GM12892 (cell line): Measurements from ENCODE around the gene KIF1C.
A peak's percentile ranks its signal among the peaks of the same experiment; 100 is the strongest.

Experiments
- DNase-seq: peaks from one replicate; pipeline ENCODE4 v3.0.0; 2011; ENCODE audit not compliant: insufficient read length
- FAIRE-seq: peaks from 2 replicates; lab custom pipeline; 2011; peaks lifted over from hg19 to GRCh38; lab: Jason Lieb, UNC
- POLR2A ChIP-seq: IDR thresholded peaks from 2 replicates; pipeline ENCODE4 v1.6.1; 2011; ENCODE audit warnings: low read depth, low read length, control low read depth
- POLR2AphosphoS5 ChIP-seq: IDR thresholded peaks from 2 replicates; pipeline ENCODE4 v1.6.1; 2011; ENCODE audit warnings: low read depth, low read length, control low read depth
- TAF1 ChIP-seq: IDR thresholded peaks from 2 replicates; pipeline ENCODE4 v1.6.1; 2011; ENCODE audit warnings: low read depth, mild to moderate bottlenecking, control low read depth, low read length, borderline replicate concordance

The KIF1C gene

GRCh38 chr17:4970273-4970672, 27.5 kb upstream of the KIF1C start:
- FAIRE-seq = no peak
- TF ChIP-seq POLR2A (no peak), TAF1 (no peak), POLR2AphosphoS5 (no peak)
- DNase-seq = no peak

GRCh38 chr17:4971826-4972225, 25.9 kb upstream of the KIF1C start:
- no peak for FAIRE-seq
- no peak for DNase-seq

GRCh38 chr17:4972322-4972721, 25.4 kb upstream of the KIF1C start:
- TF ChIP-seq POLR2AphosphoS5 (no peak), TAF1 (no peak), POLR2A (no peak)
- no peak for FAIRE-seq
- no peak for DNase-seq

More at GRCh38 chr17:4971826-4972225, 25.9 kb upstream of the KIF1C start:
- no peak for TF ChIP-seq POLR2AphosphoS5
- no peak for TF ChIP-seq POLR2A
- no peak for TF ChIP-seq TAF1

DNA sequence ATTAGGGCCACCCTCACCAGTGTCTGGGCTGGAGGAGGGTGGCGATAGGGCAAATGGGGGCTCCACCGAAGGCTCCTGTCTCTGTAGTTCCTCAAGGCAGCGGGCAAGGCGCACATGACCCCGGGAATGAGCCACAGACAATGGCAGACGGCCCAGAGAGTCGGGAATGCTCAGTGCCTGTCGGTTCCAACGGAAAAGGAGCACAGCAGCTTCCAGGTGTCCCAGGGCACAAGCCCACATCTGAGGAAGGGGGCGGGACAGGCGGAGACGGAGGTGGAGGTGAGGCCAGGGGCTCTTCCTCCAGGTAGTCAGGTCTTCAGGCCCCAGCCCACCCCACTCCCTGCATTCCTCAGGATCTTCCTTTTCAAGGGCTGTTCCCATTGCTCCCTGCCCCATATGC, 25.0 kb upstream of the KIF1C start:
- no peak for FAIRE-seq
- no peak for DNase-seq
- TF ChIP-seq TAF1 = no peak
- no peak for TF ChIP-seq POLR2A
- no peak for TF ChIP-seq POLR2AphosphoS5

DNA sequence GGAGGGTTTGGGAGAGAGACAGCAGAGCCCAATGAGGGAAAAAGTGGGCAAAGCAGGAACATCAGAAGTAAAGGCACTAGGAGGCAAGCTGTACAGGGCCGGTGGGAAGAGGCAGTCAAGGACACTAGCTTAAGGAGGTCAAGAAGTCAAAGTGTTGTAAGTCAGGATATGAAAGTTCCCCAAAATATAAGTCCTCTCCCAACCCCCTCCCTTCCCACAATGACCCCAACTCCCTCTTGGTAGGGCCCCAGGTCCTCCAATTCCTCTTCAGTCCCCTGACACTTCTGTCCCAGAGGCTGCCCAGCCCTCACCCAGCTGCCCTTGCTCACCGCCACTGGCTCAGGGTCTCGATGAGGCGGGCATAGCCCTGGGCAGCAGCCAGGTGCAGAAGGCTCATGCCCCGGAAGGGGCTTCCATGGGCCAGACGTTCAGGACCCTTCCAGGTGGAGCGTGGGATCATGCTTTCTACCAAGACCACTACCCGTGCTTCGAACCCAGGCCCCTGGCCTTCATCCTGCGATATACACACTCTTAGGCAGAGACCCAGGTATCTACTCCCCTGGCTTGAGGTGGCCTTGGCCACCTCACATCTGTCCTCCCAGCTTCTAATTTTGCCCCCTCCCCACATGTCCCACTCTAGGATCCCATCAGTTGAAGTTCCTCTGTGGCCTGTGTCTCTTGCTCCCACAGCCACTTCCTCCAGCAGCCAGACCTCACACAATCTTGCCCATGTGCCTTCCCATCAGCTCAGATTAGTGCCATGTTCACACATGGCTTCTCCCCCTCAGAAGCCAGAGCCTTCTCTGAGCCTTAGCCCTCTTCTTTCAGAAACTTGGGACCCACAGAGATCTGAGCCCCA, 24.3 kb upstream of the KIF1C start:
- no peak for TF ChIP-seq POLR2AphosphoS5
- TF ChIP-seq POLR2A = no peak
- no peak for TF ChIP-seq TAF1
- no peak for DNase-seq
- no peak for FAIRE-seq

- no peak for FAIRE-seq
Observed at GRCh38 chr17:4974115-4974670, 23.6 kb upstream of the KIF1C start.

GRCh38 chr17:4978726-4979125, 19.0 kb upstream of the KIF1C start:
- FAIRE-seq (no peak), DNase-seq (no peak)

More at GRCh38 chr17:4974115-4974670, 23.6 kb upstream of the KIF1C start:
- TF ChIP-seq POLR2A (no peak), TAF1 (no peak), POLR2AphosphoS5 (no peak)
- DNase-seq = no peak

DNA sequence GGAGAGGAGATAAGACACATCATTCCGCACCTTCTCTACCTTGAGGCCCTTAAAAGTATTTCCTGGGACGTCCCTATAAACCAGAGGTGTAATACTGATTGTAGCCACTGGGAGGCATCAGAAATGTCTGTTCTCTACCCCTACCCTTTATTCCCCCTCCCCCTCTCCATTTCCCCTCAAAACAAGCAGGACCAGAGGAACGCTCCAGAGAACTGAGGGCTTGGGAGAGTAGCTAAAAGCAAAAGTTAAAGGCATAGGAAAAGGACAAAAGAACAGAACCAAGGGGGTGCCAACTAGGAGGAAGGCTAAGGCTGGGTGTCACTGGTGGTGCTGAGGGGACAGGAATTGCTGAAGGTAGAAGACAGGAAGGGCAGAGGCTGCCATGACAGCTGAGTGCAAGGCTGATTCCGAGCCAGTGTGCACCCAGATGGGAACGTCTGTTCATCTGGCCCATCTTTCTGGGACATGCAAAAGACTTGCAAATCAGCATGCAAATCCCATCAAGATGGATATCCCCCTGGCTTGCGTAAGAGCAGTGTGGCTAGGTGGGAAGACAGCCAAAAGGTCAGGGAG, 17.0 kb upstream of the KIF1C start:
- DNase-seq (peak; percentile 57), FAIRE-seq (peak; percentile 73)
- TF ChIP-seq TAF1 = no peak
- TF ChIP-seq POLR2A = no peak
- no peak for TF ChIP-seq POLR2AphosphoS5

More at GRCh38 chr17:4978726-4979125, 19.0 kb upstream of the KIF1C start:
- no peak for TF ChIP-seq POLR2AphosphoS5
- no peak for TF ChIP-seq TAF1
- TF ChIP-seq POLR2A = no peak

GRCh38 chr17:4982305-4982704, 15.4 kb upstream of the KIF1C start:
- FAIRE-seq (no peak), DNase-seq (no peak)
- TF ChIP-seq POLR2A = no peak
- TF ChIP-seq TAF1 = no peak
- TF ChIP-seq POLR2AphosphoS5 = no peak

GRCh38 chr17:4986403-4986802, 11.3 kb upstream of the KIF1C start:
- TF ChIP-seq POLR2A = no peak
- DNase-seq = no peak
- FAIRE-seq = no peak

DNA sequence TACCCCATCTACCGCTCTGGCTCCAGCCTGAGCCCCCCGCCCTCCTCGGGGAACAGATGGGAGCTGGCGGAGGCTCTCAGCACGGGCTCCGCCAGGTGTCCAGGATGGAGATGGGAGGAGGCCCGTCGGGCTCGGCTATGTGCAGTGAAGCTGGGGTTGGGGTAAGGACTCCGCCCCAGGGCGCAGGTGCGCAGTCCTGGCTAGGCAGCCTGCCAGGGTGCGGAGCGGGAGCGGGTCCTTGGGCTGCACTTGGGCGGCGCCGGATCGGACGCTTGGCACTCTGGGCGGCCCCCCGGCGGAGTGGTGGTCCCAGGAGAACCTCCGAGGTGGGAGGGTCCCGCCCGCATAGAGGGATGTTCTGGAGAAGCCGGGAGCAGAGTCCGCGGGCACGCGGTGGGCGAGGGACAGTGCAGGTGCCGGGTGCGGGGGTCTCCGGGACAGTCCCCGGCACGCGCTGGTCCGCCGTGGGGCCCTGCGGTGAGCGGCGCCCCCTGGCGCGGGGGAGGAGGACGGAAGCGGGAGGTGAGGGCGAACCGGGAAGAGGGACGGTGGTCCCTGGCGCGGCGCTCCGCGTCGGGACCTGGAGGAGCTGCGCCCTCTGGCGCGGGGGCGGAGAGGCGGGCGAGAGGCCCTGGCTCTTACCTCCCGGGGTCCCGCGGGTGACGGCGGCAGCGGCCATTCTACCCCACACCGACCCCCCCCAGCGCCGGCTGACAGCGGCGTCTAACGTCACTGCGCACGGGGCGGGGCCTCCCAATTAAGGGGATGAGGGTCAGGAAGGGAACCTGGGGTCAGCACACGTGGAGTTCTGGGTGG, 10.6 kb upstream of the KIF1C start, which contains the start of gene CAMTA2:
Gene CAMTA2, minus strand, starts transcription at position 725 of the 816 bp plus-strand sequence. CDS start 1,453 bp downstream, outside the sequence.
- FAIRE-seq (peak; percentile 95), DNase-seq (peak; percentile 86)
- TF ChIP-seq TAF1 = no peak
- TF ChIP-seq POLR2AphosphoS5 = 0 out of 2 replicates have a peak, but pooled peaks have one; percentile 31
- peak; percentile 52; the same call in 1 of the 2 replicates for TF ChIP-seq POLR2A
